Ecto neural progenitor cell (in vitro differentiated cells): Measurements from ENCODE around the gene GALNT7.
"Not testable (repeated sequence)": the region's sequence is repeated elsewhere in the genome, so short reads cannot be mapped to it uniquely, and the experiment has no call there.

Experiments used
- DNase-seq: peaks from one replicate; pipeline ENCODE4 v3.0.0-alpha.2; 2018; ENCODE audit warnings: low spot score

GALNT7 gene, protein sequence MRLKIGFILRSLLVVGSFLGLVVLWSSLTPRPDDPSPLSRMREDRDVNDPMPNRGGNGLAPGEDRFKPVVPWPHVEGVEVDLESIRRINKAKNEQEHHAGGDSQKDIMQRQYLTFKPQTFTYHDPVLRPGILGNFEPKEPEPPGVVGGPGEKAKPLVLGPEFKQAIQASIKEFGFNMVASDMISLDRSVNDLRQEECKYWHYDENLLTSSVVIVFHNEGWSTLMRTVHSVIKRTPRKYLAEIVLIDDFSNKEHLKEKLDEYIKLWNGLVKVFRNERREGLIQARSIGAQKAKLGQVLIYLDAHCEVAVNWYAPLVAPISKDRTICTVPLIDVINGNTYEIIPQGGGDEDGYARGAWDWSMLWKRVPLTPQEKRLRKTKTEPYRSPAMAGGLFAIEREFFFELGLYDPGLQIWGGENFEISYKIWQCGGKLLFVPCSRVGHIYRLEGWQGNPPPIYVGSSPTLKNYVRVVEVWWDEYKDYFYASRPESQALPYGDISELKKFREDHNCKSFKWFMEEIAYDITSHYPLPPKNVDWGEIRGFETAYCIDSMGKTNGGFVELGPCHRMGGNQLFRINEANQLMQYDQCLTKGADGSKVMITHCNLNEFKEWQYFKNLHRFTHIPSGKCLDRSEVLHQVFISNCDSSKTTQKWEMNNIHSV

DNA sequence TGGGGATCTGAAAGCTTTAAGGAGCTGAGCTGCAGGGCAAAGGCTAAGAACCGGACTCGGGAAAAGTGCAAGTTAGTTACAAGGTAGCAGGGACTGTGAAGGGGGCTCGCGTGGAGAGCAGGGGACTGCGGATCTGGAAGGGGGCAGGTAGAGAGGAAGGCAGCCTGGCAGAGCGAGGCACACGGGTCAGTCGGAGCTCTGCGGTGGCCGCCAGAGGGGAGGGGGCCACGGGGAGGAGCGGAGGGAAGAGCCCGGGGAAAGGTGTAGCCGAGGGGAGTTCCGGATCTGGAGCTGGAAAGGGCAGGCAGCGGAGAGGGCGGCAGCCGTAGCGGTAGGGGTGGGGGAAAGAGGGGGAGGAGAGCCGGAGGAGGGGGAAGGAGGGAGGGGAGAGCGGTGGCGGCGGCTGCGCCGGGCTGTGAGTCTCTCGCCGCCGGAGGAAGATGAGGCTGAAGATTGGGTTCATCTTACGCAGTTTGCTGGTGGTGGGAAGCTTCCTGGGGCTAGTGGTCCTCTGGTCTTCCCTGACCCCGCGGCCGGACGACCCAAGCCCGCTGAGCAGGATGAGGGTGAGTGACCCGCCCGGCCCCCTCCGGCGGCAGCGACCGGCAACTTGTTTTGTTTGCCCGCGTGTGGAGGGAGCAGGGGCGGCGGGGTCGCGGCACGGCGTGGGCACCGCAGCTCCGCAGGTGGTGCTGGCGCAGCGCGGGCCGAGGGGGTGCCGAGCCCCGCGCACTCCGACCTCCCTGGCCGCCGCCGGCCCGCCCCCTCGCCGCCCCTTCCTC, at the start of gene GALNT7:
TSS of gene GALNT7 (plus strand) at position 416 of the 782 bp plus-strand sequence. CDS start at position 441, 25 bp downstream.
- peak; percentile 86 for DNase-seq

DNA sequence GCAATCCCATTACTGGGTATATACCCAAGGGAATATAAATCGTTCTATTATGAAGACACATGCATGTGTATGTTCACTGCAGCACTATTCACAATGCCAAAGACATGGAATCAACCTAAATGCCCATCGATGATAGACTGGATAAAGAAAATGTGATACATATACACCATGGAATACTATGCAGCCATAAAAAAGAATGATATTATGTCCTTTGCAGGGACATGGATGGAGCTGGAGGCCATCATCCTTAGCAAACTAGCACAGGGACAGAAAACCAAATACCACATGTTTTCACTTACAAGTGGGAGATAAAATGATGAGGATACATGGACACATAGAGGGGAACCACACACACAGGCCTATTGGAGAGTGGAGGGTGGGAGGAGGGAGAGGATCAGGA, 49.8 kb upstream of the GALNT7 start:
- not testable (repeated sequence) for DNase-seq

DNA sequence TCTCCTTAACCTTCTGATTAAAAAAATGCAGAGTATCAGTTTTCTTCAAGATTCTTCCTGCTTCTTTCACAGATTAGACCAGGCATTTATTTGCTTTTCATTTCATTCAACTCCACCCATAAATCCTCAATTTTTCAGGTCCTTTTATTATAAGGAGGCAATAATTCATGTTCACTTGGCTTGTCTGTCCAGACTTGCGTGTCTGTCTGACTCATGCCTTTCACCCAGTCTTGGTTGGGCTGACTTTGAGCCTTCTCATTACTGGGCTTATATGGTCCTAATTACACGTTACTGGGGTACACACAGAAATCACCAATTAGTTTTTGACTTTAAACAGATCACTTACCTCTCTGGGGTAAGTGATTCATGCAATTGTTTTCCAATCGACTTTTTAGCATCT, 48.8 kb upstream of the GALNT7 start:
- DNase-seq = no peak

DNA sequence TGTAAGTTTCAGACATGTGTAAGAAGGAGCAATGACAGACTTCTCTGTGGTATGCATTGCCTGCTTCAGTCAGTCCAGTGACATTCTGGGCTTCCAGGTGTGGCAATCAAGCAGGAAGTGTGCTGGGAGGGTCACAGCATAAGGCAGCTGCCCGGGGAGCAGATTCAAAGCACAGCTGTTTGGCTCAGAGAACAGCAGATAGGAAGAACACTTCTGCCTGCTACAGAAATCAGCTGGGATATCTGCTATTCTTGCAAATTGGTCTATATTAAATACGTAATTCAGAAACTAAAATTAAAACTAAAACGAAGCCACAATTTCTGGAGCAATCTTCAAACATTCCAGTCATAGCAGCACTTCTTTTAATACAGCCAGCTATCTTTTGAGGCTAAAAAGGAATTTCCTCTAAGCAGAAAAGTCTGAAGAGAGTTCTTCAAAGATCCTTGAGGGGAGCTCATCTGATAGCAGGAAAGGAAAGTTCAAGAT, 47.5 kb upstream of the GALNT7 start:
- DNase-seq = no peak

DNA sequence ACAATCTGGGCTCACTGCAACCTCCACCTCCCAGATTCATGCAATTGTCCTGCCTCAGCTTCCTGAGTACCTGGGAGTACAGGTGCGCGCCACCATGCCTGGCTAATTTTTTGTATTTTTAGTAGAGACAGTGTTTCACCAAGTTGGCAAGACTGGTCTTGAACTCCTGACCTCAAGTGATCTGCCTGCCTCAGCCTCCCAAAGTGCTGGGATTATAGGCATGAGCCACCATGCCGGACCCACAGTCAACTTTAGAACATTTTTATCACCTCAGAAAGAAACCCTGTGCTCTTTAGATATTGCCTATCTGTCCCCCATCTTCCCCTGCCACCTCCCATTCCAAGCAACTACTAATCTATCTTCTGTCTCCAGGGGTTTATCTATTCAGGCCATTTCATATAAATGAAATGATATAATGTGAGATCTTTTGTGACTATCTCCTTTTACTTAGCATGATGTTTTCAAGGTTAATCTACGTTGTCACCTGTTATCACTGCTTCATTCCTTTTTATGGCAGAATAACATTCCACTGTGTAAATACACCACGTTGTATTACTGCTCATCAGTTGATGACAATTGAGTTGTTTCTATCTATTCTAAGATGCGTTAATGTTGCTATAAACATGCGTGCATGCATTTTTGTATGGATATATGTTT, 44.3 kb upstream of the GALNT7 start:
- no peak for DNase-seq

DNA sequence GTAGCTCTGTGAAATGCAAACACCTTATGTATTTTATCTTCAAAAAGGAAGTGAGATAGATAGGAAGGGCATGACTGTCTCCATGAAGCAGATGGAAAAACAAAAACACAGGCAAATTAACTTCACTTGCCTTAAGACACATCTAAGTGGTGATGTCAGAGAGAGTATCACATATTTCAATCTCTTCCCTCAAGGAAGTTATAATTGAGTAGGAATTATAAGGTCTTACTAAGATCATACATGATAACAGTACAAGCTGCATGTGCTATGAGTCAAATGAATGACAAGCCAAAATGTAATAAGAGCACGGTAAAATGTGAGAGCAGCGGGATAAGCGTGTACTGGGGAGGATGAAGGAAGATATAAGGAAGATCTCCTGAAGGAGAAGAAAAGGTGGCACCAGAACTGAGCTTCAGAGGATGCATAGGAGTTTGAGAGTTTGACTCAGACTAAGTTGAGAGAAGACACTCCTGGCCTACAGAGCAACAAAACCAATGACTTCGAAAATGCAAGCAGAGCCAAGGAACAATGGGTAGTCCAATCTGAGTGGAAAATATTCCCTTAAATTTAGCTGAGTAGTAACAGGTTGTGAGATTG, 43.3 kb upstream of the GALNT7 start:
- DNase-seq = no peak

DNA sequence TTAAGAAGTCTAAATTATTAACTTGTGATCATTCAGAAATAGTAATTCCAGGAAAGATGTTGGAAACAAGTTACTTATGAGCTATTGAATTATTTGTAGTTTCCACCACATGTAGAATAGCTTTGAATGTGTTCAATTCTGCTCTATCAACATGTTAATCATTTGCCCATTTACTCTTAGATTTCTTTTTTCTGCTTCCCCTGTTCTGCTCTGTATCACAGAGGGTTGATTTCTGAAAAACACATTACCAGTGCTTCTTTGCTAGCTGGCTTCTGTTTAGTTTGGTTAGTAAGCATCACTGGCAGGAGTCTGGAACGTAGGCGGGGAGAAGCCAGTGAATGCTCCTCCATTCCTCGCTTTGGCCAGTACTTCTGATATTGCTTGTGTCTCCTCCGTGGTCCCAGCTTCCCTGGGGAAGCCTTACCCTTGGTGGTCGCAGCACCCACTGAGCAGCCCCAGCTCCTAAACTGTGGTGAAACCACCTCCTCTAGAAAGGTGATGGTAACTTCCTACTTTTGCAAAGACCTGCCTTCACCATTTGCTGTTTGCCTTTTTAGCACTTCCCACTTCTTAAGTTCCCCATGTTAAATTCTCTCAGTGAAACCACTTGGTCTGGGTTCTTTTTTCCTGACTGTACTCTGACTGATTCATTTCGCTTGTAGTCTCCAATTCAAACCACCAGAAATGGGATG, 40.3 kb upstream of the GALNT7 start:
- no peak for DNase-seq

DNA sequence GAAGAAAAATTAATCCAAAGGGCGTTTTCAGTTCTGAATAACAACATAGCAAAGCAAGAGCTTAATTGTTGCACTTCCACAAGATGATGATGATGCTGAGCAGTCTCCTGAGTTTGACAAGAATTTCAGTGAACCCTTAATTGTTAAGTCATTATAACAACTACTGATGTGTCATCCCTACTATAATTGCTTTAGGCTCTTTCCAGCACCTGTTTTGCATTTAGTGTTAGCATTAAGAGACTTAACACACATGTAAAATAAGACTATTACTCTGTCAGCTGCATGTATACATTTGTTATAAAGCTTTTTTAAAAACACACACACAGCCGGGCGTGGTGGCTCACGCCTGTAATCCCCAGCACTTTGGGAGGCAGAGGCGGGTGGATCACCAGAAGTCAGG, 37.9 kb upstream of the GALNT7 start:
- DNase-seq = no peak

DNA sequence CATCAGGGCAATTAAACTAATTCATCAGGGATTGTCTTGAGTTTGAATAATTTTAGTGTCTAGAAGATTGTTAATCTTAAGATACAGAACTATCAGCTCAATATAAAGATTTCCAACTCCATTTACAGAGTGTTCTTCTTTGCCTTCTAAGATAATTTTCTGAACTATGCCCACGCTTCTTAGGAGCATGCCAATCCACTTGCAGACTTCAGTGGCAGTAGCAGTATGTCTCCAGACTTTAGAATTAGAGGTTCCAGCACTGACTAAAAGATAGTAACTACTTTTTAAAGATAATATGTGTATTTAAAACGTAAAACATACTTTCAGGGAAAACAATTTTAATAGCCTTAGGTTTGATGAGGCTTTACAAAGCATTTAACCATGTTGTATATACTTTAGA, 34.2 kb upstream of the GALNT7 start:
- no peak for DNase-seq

DNA sequence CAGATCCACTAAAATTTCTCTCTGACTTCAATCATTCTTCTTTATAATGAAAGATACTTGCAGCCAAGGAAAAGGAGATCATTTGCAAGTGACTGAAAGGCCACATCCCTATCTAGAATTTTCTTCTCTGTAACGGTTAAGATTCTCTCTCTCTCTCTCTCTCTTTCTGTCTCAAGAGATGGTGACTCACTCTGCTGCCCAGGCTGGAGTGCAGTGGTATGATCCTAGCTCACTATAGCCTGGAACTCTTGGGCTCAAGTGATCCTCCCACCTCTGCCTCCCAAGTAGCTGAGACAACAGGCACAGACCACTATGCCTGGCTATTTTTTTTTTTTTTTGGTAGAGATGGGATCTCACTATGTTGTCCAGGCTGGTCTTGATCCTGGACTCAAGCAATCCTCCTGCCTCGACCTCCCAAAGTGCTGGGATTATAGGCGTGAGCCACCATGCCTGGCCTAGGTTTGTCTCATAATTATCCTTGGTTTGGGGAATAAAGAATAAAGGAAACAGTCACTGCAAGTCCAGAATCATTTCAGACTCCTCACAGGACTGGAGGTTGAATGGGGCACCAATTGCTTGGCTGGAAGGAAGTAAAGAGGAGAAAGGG, 33.3 kb upstream of the GALNT7 start:
- DNase-seq = no peak

DNA sequence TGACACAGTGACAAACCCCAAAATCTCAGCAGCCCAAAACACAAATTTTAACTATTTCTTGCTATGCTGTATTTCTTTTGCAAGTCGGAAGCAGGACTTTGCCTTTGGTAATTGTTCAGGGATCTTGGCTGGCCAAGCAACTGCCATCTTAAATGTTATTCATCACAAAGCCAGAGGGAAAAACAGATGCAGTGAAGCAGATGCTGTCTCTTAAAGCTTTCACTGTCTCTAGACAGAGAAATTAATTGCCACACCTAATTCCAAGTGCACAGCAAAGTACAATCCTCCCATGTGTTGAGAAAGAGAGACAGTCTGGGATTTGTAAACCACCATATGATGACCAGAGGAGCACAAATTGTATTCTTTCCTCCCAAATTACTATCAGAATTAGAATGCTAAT, 30.0 kb upstream of the GALNT7 start:
- DNase-seq = no peak

DNA sequence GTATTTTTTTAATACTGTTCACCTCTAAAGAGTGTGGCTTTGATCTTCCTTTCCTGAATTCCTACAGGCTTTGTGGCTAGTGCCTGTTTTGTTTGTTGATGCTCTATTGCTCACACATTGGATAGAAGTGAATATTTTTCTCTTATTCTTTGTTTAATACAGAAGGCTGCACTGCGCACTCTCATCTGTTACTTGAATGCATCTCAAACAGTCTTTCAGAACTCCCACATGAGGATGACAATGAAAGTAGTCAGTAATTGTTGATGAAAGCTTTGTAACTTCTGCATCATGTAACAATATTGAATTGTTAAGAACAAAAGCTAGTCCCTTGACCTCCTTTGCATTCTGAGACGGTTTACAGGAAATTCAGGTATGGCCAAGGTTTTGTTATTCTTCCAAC, 29.1 kb upstream of the GALNT7 start:
- no peak for DNase-seq

DNA sequence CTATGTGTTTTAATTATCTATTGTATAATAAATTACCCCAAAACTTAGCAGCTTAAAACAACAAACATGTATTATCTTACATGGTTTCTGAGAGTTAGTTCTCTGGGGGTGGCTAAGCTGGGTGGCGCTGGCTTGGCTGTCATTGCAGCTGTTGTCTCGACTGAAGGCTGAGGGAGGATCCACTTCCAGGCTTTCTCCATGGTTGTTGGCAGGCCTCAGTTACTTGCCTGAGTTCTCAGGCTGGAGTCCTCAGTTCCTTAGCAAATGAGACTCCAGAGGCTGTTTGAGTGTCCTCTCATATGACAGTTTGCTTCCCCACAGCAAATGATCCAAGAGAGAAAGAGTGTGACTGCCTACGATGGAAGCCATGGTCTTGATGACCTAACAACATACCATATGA, 23.5 kb upstream of the GALNT7 start:
- no peak for DNase-seq

DNA sequence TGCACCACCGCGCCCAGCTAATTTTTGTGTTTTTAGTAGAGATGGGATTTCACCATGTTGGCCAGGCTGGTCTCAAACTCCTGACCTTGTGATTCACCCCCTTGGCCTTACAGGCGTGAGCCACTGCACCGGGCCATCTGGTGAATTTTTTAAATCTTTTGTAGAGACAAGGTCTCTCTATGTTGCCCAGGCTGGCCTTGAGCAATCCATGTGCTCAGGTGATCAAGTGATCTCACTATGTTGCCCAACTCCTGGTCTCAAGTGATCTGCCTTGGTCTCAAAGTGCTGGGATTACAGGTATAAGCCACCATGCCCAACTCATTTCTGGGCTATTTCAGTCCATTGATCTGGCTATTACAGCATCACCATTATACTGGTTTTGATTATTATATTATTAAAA, 22.2 kb upstream of the GALNT7 start:
- no peak for DNase-seq

DNA sequence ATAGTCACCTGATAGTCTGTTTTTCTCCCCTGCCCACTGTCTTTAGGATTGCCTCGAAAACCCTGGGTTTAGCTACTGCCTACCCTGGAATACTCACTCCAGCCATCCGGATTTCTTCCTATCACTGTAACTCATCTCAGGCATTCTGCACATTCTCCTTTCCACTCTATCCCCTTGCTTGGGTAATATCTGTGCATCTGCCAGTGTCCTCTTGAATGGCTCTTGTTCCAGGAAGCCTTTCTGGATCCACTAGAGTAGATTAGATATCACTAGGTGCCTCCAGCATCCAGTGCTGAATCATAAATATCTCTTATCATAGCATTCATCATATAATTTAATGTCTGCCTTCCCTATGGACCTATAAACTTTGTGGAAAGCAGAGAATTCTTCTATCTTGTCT, 17.1 kb upstream of the GALNT7 start:
- DNase-seq = no peak

DNA sequence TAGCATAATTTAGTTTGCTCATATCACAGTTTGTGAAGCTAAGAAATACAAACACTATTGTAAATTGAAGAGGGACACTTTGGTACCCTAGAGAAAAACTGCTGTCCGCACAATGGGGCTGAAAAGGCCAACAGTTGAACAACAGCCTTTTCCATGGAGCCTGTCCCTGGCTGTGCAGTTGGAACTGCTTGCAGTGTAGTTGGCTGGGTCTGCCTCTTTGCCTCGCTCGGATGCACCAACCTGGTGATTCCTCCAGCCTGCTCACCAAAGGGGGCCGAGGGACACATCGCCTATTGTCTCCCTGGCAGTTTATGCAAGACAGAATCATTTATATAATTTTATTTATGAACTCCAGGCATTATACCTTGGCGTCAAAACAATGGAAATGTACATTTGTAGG, 16.5 kb upstream of the GALNT7 start:
- no peak for DNase-seq

DNA sequence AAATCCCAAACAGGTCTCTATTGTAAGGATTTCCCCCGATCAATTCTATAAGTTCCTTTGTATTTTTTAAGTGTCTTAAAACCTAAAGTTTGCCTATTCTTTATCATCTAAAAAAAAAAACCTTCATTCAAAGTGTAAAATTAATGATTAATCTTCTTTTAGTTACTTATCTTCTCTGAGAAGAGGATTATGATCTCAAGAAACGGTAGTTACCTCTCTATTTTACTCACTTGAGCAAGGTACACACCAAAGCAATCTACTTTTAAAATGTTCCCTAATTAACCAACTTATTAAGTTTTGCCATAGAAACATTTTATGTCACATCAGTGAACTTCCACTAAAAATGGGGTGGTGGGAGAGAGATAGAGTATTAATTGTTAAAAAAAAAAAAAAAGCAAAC, 15.2 kb upstream of the GALNT7 start:
- DNase-seq = no peak

DNA sequence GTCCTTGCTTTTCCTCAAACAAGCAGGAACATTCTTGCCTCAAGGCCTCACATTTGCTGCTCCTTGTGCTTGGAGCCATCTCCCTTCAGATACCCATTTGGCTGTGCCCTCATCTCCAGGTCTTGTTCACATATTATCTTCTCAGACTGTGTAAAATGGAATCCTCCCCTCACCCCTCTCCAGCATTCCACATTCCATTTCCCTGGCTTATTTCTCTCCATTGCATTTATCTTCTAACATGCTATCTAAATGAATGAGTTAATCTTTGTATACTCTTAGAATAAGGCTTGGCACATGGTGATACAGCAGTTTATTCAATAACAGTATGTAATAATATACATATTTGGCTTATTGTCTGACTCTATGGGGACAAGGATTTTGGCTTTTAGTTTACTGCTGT, 8.8 kb upstream of the GALNT7 start:
- DNase-seq = no peak

DNA sequence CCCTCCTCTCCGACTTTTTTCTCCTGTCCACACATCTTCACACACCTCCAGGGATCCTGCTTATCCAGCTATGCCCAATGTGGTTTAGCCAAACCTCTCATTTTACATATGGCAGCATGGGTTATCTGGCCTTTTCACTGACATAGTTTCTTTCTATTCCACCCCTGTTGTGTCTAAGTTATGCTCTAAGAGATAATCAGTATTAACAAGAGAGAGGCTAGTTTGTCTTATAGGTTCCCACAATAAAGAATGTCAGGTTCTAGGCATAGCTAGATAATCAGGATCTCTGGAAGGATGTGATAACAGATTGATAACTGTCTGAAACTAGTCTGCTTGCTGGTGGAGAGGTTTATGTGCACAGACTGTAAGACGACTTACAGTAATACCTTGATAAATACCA, 7.7 kb upstream of the GALNT7 start:
- no peak for DNase-seq

DNA sequence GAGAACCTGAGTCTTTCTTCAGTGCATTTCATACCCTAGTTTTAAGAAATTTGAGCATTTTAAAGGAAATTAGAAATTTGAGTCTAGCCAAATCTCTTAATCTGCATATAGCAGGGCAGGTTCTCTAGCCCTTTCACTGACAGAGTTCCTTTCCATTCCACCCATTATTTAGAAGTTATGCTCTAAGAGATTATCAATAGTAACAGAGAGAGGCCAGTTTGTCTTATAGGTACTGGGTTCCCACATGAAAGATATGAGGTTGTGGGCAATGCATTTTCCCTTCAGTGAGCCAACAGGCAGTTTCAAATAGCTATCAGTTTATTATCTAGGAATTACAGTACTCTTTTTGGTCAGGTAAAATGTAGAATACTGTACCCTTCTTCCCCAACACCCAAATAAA, 7.3 kb upstream of the GALNT7 start:
- DNase-seq = no peak

DNA sequence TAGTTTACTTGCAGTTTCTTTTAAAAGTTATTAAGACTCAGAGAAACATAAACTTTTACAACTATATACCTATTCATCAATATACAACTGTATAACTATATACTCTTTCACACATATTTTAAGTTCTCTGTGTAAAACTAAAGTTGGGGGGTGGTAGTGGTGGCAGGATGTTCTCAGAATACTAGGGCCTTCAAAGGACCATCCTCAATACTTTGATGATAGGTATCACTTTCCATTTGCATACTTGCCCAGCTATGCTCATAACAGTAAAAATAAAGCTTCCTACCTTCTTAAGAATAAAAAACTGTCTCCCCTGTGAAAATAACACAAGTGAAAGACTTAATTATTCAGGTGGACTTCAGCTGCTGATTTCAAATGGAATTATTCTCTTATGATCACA, 2.9 kb upstream of the GALNT7 start:
- no peak for DNase-seq
